Activated CD8-positive, alpha-beta memory T cell treated with anti-CD3 and anti-CD28 coated beads for 1 hour (primary cell): ENCODE measurements around the gene NT5C2.
"Not testable (repeated sequence)": the region's sequence is repeated elsewhere in the genome, so short reads cannot be mapped to it uniquely, and the experiment has no call there.

Source experiments
- DNase-seq, 2 donors: peaks; one replicate each; pipeline ENCODE4 v3.0.0-alpha.2; 2020; ENCODE audit warnings: low read depth in 1 of 2; ENCODE audit errors: extremely low read depth in 1 of 2

The NT5C2 gene

GRCh38 chr10:103167554-103167953 lies 25.5 kb downstream of the NT5C2 start:
- DNase-seq, result not testable (repeated sequence)

- DNase-seq, result no peak
Observed at GRCh38 chr10:103166523-103166922, 26.5 kb downstream of the NT5C2 start.

- not testable (repeated sequence) for DNase-seq
Observed at GRCh38 chr10:103163766-103164403, 29.2 kb downstream of the NT5C2 start.

- DNase-seq, result no peak
Observed at GRCh38 chr10:103157246-103157645, 35.8 kb downstream of the NT5C2 start.

GRCh38 chr10:103155471-103156085 lies 37.5 kb downstream of the NT5C2 start:
- no peak for DNase-seq

- no peak for DNase-seq
Observed at GRCh38 chr10:103154521-103155299, 38.4 kb downstream of the NT5C2 start.

GRCh38 chr10:103153302-103154197 lies 39.5 kb downstream of the NT5C2 start:
- no peak for DNase-seq

- no peak for DNase-seq
Observed at GRCh38 chr10:103149991-103150622, 43.0 kb downstream of the NT5C2 start.

- no peak for DNase-seq
Observed at GRCh38 chr10:103147645-103148044, 45.4 kb downstream of the NT5C2 start.

GRCh38 chr10:103145860-103146466 lies 47.1 kb downstream of the NT5C2 start:
- DNase-seq, result no peak

- DNase-seq, result no peak
Observed at GRCh38 chr10:103145046-103145445, 48.0 kb downstream of the NT5C2 start.

GRCh38 chr10:103144041-103144440 lies 49.0 kb downstream of the NT5C2 start:
- no peak for DNase-seq

GRCh38 chr10:103143641-103144040 lies 49.4 kb downstream of the NT5C2 start:
- DNase-seq, result not testable (repeated sequence)

GRCh38 chr10:103141950-103142349 lies 51.1 kb downstream of the NT5C2 start:
- no peak for DNase-seq

GRCh38 chr10:103140469-103140868 lies 52.6 kb downstream of the NT5C2 start:
- no peak for DNase-seq

GRCh38 chr10:103139803-103140202 lies 53.3 kb downstream of the NT5C2 start:
- no peak for DNase-seq

- not testable (repeated sequence) for DNase-seq
Observed at GRCh38 chr10:103135168-103135567, 57.9 kb downstream of the NT5C2 start.

- DNase-seq, result no peak
Observed at GRCh38 chr10:103130910-103131309, 62.2 kb downstream of the NT5C2 start.

- not testable (repeated sequence) for DNase-seq
Observed at GRCh38 chr10:103130180-103130579, 62.9 kb downstream of the NT5C2 start.

GRCh38 chr10:103127241-103127640 lies 65.8 kb downstream of the NT5C2 start:
- no peak for DNase-seq
